Thyroid gland (tissue), 4 donors: Measurements from ENCODE around the gene ARHGAP22. TPM values are rescaled to one million over a fixed set of nuclear protein-coding genes. Genes with fewer than 3 reads are reported as not detected.

Source experiments
- DNase-seq, 2 donors: peaks; one replicate each; pipeline ENCODE4 v3.0.0-alpha.2; 2019
- H3K27ac ChIP-seq, 3 donors: fragments of 200-600 bp; sonication (generic); 1 replicate in 2 of 3; 2 replicates in 1 of 3; pipeline ENCODE4 v1.5.1; 2016 to 2019; ENCODE audit warnings: mild to moderate bottlenecking in 1 of 3, moderate library complexity in 1 of 3
- H3K27me3 ChIP-seq: fragments of 200-600 bp; sonication (generic); one replicate; pipeline ENCODE4 v1.5.1; 2019
- H3K36me3 ChIP-seq, 2 donors: fragments of 200-600 bp; sonication (generic); one replicate each; pipeline ENCODE4 v1.5.1; 2016 to 2019
- H3K4me1 ChIP-seq, 2 donors: fragments of 200-600 bp; sonication (generic); one replicate each; pipeline ENCODE4 v1.5.1; 2017 to 2019
- H3K4me3 ChIP-seq, 3 donors: fragments of 200-600 bp; sonication (generic); replicated peaks in 1 of 3; 1 replicate in 2 of 3; 2 replicates in 1 of 3; pipeline ENCODE4 v1.5.1; 2016; ENCODE audit warnings: mild to moderate bottlenecking in 1 of 3
- H3K9me3 ChIP-seq: fragments of 200-600 bp; sonication (generic); one replicate; pipeline ENCODE4 v1.5.1; 2017
- POLR2A ChIP-seq, 2 donors: fragments of 450-650 bp; IDR thresholded peaks; one replicate each; pipeline ENCODE4 v1.6.1; 2017; ENCODE audit warnings: antibody characterized with exemption in 2 of 2, mild to moderate bottlenecking in 2 of 2, moderate library complexity in 1 of 2
- WGBS, 2 donors: methylation state at CpG; one replicate each; pipeline ENCODE4 v1.1.5; 2017; 5-methylcytosine and 5-hydroxymethylcytosine counted together
- intact Hi-C: fragments of 100-400 bp; cut with DNase I; formaldehyde crosslinking; loops from one replicate; pipeline ENCODE4 v1.15.1; 2023
- total RNA-seq, 4 donors: library from RNA; depleted of rRNA; stranded (reverse); fragments of >200 nt; gene quantifications; one replicate each; pipeline ENCODE4 v1.2.3, GENCODE V29; 2016
- TF ChIP-seq, protein P1 (sequence below), 6 experiments: fragments of 200-600 bp in 3 of 6; fragments of 450-650 bp in 3 of 6; sonication (generic) in 3 of 6; IDR thresholded peaks; one replicate each; pipeline ENCODE4 v1.5.1; 2016 to 2019; ENCODE audit warnings: antibody characterized with exemption in 6 of 6, mild to moderate bottlenecking in 2 of 6, inconsistent platforms in 1 of 6, moderate library complexity in 1 of 6

Gene ARHGAP22
- total RNA-seq, 4 donors from 2014 or later = 3.4 to 29.5 (median 19.1) TPM

DNA sequence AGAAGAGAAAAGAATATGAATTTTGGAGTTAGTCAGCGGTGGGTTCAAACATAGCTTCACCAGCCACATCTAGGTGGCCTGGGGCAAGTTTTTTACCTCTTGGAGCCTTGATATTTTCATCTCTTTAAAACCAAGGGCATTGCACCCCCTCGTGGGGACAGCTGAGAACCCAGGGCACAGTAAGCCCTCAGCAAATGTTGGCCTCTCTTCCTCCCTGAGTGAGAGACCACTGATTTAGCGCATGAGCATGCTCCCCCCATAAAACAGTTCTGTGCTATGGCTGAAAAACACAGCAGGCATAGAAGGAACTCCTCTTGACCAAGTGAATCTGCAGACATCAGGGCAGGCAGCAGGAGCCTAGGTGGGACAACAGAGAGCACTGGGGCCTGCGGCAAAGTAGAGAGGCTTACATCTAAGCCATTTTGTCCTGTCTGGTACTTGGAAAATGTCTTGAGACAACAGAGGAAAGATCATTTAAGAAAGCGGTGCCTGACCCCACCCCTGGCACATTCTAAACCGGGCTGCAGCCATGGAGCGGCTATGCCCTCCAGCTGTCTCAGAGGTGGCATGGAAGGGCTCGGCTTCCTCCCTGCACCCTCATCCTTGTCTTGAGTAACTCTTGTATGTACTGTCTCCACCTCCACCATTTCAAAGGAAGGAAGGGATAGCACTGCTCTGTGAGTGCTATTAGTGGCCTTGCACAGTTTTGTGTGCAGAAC lies 94.7 kb downstream of the ARHGAP22 start:
- intact Hi-C loops = no loop called here
- H3K4me3 ChIP-seq = no peak overlapping the region

DNA sequence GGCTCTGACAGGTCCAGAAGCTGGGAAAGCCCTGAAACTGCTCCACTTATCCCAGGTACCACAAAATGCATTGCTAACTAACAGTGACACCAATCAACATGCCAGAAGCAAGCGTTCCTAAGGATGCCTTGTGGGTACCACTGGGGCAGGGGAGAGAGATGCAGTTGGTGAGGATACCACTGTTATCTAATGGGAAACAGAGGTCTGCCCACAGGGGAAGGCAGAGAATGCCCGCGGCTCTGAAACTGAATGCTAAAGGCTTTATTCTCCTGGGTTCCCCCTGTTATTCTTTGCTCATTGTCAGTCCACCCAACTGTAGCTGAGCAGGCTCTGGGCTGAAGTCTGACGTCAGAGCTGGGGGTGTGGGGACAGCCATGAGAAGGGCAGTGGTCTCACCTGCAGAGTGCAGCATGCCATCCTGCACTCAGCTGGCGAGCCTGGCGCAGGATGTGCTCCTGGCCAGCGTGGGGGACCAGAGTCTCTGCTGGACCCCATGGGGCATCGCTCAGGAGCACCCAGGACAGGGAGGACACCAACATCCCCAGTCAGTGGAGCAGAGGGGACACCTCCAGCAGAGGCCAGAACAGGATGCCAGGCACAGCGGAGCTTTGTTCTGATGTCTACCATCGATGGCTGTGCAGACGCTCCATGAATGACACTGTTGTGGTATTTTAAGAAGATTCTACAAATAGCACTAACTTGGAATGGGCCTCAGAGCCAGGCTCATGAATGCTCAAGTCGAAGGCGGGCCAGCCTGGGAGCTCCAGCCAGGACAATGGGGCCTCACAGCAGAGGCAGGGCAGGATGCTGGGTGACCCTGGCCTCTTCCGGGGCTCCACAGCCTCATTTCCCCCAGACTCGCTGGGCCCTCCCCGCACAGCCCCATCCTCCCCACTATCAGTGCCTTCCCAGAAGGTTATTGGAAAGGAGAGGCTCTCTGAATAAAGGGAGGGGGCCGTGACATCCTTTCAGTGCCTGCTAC lies 95.8 kb downstream of the ARHGAP22 start:
- TF ChIP-seq, protein P1, sequence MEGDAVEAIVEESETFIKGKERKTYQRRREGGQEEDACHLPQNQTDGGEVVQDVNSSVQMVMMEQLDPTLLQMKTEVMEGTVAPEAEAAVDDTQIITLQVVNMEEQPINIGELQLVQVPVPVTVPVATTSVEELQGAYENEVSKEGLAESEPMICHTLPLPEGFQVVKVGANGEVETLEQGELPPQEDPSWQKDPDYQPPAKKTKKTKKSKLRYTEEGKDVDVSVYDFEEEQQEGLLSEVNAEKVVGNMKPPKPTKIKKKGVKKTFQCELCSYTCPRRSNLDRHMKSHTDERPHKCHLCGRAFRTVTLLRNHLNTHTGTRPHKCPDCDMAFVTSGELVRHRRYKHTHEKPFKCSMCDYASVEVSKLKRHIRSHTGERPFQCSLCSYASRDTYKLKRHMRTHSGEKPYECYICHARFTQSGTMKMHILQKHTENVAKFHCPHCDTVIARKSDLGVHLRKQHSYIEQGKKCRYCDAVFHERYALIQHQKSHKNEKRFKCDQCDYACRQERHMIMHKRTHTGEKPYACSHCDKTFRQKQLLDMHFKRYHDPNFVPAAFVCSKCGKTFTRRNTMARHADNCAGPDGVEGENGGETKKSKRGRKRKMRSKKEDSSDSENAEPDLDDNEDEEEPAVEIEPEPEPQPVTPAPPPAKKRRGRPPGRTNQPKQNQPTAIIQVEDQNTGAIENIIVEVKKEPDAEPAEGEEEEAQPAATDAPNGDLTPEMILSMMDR (IDR thresholded peaks at IDR 0.05) = no peak
- no peak for TF ChIP-seq POLR2A (IDR thresholded peaks at IDR 0.05)
- H3K4me3 ChIP-seq = no peak overlapping the region
- H3K27ac ChIP-seq = peak overlapping the region in 1 of 3 donors; percentile 45
- peak; percentile 42 to 44 for DNase-seq
- intact Hi-C loops = no loop called here
- WGBS, 2 donors = 43 to 62% methylated on average over 9 to 13 of the region's 17 CpGs
- H3K9me3 ChIP-seq = no peaks in the 10 kb centered on the region
- H3K36me3 ChIP-seq = no peaks in the 10 kb centered on the region
- no peaks in the 10 kb centered on the region for H3K27me3 ChIP-seq
- H3K4me1 ChIP-seq = peaks cover 25 to 48% of the 10 kb centered on the region in 2 donors

More for the DNA sequence above, 94.7 kb downstream of the ARHGAP22 start:
- Histone ChIP-seq H3K36me3 (no peaks in the 10 kb centered on the region), H3K27ac (no peak overlapping the region), H3K4me1 (peaks cover 25 to 43% of the 10 kb centered on the region in 2 donors), H3K27me3 (no peaks in the 10 kb centered on the region), H3K9me3 (no peaks in the 10 kb centered on the region)
- no peak for DNase-seq
- TF ChIP-seq, protein P1 (IDR thresholded peaks at IDR 0.05) = peak in 2 of 6 experiments; percentile 27 to 29
- TF ChIP-seq POLR2A (IDR thresholded peaks at IDR 0.05) = no peak
- 87 to 93% methylated on average over 7 of the region's 8 CpGs for WGBS, 2 donors

DNA sequence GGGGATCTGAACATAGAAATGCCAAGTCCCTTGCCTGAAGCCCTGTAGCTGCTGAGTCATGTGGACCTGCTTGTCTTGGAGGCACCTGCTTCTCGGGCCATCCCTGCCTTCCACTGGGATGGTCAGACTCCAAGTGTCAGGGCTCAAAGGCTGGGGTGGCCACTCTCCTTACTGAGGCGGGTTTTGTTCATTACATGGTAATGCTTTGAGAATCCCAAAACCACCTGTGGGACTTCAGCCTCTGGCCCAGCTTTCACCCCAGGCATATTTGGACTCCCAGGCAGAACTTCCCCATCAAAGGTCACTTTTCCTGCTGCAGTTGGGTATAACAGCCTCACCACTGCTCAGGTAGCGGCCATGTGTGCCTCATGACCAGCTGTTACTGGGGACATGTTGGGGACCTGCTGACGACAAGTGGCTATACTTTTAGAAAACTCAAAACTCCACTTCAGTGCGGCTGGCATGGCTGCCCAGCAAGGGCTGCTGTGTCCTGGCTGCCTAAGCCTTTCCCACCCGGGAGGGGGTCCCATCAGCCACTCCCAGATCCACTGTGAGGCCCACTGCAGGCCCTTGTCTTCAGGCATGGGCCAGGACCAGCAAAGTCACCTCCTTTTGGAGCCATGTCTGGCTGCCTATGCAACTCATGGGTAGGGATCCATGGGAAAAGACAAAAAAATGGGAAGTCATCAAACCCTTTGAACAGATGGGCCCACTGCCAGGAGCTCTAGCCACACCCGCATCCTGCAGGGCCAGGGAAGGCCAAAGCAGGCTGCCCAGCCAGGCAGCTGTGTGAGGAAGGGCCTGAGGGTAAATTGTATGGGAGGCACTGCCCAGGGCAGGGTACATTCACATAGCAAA lies 96.7 kb downstream of the ARHGAP22 start:
- intact Hi-C loops = no loop called here
- 79 to 85% methylated on average over 3 to 7 of the region's 7 CpGs for WGBS, 2 donors
- H3K4me1 ChIP-seq = peaks cover 25 to 55% of the 10 kb centered on the region in 2 donors
- no peaks in the 10 kb centered on the region for H3K36me3 ChIP-seq
- peak; percentile 44 to 48 for DNase-seq
- TF ChIP-seq POLR2A (IDR thresholded peaks at IDR 0.05) = no peak
- TF ChIP-seq, protein P1 (IDR thresholded peaks at IDR 0.05) = no peak
- peak overlapping the region in 1 of 3 donors; percentile 45 for H3K27ac ChIP-seq
- no peaks in the 10 kb centered on the region for H3K9me3 ChIP-seq
- no peak overlapping the region for H3K4me3 ChIP-seq
- no peaks in the 10 kb centered on the region for H3K27me3 ChIP-seq

GRCh38 chr10:48507494-48507893 lies 97.4 kb downstream of the ARHGAP22 start:
- no peak for DNase-seq
- intact Hi-C loops = no loop called here

More at GRCh38 chr10:48507494-48507893, 97.4 kb downstream of the ARHGAP22 start:
- TF ChIP-seq, protein P1 (IDR thresholded peaks at IDR 0.05) = no peak
- no peak for TF ChIP-seq POLR2A (IDR thresholded peaks at IDR 0.05)
- Histone ChIP-seq H3K4me1 (peaks cover 25 to 53% of the 10 kb centered on the region in 2 donors), H3K27me3 (no peaks in the 10 kb centered on the region), H3K4me3 (no peak overlapping the region), H3K36me3 (no peaks in the 10 kb centered on the region), H3K27ac (no peak overlapping the region), H3K9me3 (no peaks in the 10 kb centered on the region)
- WGBS, 2 donors = 76 to 82% methylated on average over 6 of the region's 6 CpGs
